ENCODE measurements around the gene B4GALT7. TPM values are rescaled to one million over a fixed set of nuclear protein-coding genes. Genes with fewer than 3 reads are reported as not detected.

Gene B4GALT7
- 31.3 and 35.7 TPM in 2 replicates for total RNA-seq

DNA sequence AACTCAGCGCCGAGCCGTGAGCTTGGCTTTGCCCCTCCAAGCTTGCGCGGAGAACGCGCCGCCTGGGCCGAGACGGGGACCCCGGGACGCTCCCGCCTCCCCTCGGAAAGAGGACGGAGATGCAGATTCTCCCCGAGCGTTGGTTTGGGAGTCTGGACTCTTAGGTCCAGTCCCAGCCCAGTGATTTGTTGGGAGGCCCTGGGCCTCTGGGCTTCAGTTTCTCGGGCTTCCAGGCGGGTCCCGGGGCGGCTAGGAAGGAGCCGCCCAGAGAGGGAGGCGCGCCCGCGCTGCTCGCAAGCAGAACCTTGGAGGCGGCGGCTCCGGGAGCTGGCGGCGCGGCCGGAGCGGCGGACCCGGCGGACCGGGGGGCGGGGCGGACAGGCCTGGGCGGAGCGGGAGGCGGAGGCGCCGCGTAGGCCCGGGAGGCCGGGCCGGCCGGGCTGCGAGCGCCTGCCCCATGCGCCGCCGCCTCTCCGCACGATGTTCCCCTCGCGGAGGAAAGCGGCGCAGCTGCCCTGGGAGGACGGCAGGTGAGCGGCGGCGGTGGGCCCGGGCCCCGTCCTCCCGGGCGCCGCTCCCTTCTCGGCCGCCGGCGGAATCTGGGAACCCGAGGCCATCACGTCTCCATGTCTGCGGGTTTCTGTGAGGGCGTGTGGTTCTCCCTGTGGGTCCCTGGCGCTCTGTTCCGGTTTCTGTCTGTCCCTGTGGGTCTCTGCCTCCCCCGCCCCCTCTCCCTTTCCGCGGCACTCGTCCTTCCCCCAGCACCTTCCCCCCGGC, at the start of gene B4GALT7:
TSS of gene B4GALT7 (plus strand) at position 402 of the 777 bp plus-strand sequence. CDS start at position 481, 79 bp downstream.

GRCh38 chr5:177554474-177555111, 45.3 kb upstream of the B4GALT7 start, which contains the start of gene FAM193B:
TSS of gene FAM193B (minus strand) at chr5:177554563. CDS start at chr5:177554458, 105 bp downstream.

GRCh38 chr5:177592010-177592834, 7.7 kb upstream of the B4GALT7 start, which contains the start of gene TMED9:
TSS of gene TMED9 (plus strand) at chr5:177592203. CDS start at chr5:177592215, 12 bp downstream.

Other genes with a start within 250 kb of the B4GALT7 start
- gene LMAN2, start 248.5 kb upstream of the B4GALT7 start, total RNA-seq = 441 and 442 TPM in 2 replicates
- 5.2 and 7.5 TPM in 2 replicates for gene RGS14, start 242.2 kb upstream of the B4GALT7 start, total RNA-seq
- gene SLC34A1, start 215.7 kb upstream of the B4GALT7 start, total RNA-seq = not detected in 2 replicates
- not detected in 2 replicates for gene PFN3, start 199.5 kb upstream of the B4GALT7 start, total RNA-seq
- 1.3 and 1.7 TPM in 2 replicates for gene F12, start 190.6 kb upstream of the B4GALT7 start, total RNA-seq
- 27.0 and 31.0 TPM in 2 replicates for gene GRK6, start 173.5 kb upstream of the B4GALT7 start, total RNA-seq
- 5.8 and 10.8 TPM in 2 replicates for gene PRR7, start 153.3 kb upstream of the B4GALT7 start, total RNA-seq
- gene DBN1, start 126.5 kb upstream of the B4GALT7 start, total RNA-seq = 152 and 161 TPM in 2 replicates
- gene PDLIM7, start 102.5 kb upstream of the B4GALT7 start, total RNA-seq = 54.4 and 99.4 TPM in 2 replicates
- 0.65 and 3.6 TPM in 2 replicates for gene DOK3, start 90.3 kb upstream of the B4GALT7 start, total RNA-seq
- gene DDX41, start 83.2 kb upstream of the B4GALT7 start, total RNA-seq = 84.5 and 96.1 TPM in 2 replicates
- gene FAM193B, start 45.6 kb upstream of the B4GALT7 start, total RNA-seq = 11.7 and 13.1 TPM in 2 replicates
- 215 and 232 TPM in 2 replicates for gene TMED9, start 7.9 kb upstream of the B4GALT7 start, total RNA-seq
- not detected in 2 replicates for gene FAM153A, start 182.8 kb downstream of the B4GALT7 start, total RNA-seq

Measured in epithelial cell of umbilical artery (primary cell).